GM21825 (cell line): Measurements from ENCODE around the gene SULT2A1.
"Not testable (repeated sequence)": the region's sequence is repeated elsewhere in the genome, so short reads cannot be mapped to it uniquely, and the experiment has no call there.

ENCODE experiments used
- ATAC-seq: cut with Tn5 transposase; IDR thresholded peaks from one replicate; pipeline ENCODE4 v1.9.1; 2021; ENCODE audit warnings: mild to moderate bottlenecking, moderate library complexity; ENCODE audit not compliant: unreplicated experiment

Gene SULT2A1

GRCh38 chr19:47886010-47886559 is at the start of gene SULT2A1:
SULT2A1 (minus strand) TSS chr19:47886315; CDS start chr19:47886257, 58 bp downstream.
- no peak for ATAC-seq

- not testable (repeated sequence) for ATAC-seq
Measured at GRCh38 chr19:47928581-47928980, 42.5 kb upstream of the SULT2A1 start.

- ATAC-seq = not testable (repeated sequence)
Measured at GRCh38 chr19:47920107-47920506, 34.0 kb upstream of the SULT2A1 start.

DNA sequence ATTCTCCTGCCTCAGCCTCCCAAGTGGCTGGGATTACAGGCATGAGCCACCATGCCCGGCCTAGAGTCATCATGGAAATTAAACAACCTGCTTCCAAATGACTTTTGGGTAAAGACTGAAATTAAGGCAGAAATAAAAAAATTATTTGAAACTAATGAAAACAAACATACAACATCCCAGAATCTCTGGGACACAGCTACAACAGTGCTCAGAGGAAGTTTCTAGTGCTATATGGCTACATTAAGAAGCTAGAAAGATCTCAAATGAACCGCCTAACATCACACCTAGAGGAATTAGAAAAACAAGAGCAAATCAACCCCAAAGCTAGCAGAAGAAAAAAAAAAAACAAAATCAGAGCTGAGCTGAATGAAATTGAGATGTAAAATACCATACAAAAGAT is 24.1 kb upstream of the SULT2A1 start:
- ATAC-seq = not testable (repeated sequence)

- ATAC-seq = not testable (repeated sequence)
Measured at GRCh38 chr19:47909350-47909749, 23.2 kb upstream of the SULT2A1 start.

- ATAC-seq = no peak
Measured at GRCh38 chr19:47901370-47901769, 15.3 kb upstream of the SULT2A1 start.

DNA sequence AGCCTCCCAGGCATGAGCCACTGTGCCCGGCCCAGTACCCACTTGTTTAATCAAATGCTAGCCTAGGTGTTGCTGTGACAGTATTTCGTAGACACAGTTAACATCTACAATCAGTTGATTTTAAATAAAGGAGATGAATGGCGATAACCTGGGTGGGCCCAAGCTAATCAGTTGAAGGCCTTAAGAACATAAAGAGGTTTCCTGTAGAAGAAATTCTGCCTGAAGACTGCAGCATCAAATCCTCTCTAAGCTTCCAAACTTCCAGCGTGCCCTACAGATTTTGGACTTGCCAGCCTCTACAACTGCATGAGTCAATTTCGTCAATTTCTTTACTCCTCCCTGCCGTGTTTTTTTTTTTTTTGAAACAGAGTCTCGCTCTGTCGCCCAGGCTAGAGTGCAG is 13.2 kb upstream of the SULT2A1 start:
- ATAC-seq = no peak

DNA sequence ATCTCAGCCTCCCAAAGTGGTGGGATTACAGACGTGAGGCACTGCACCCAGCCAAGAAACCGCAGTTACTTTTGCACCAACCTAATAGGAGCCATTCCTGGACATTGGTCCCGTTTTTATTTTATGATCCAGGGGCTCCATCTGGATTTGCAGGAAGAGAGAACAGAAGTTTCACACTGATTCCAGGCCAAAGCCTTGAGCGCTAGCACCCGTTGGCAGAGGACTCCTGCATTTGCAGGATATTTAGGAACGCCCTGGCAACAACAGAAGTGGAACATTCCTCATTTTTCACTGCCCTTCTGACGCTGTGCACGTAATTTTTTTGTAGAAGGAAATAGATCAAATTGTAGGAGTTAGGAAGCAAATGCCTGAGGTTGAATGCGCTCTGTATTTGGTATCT is 11.7 kb upstream of the SULT2A1 start:
- ATAC-seq = no peak

DNA sequence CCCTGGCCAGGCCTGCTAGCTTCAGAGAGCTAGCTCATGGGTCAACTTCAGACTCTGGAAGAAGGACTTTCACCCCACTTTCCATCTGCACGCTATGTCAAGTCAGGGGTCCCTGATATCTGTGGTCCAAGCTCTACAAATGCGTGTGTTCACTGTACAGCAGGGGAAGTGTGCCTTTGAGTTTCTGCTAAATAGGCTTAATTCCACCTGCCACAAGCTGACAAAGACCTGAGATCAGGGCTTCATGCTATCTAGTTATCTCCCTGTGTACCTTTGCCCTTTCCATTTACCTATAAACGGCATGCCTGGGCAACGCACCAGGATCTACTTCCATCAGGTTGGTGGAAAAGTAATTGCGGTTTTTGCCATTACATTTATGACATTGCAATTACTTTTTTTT is 10.7 kb upstream of the SULT2A1 start:
- no peak for ATAC-seq

- no peak for ATAC-seq
Measured at GRCh38 chr19:47896019-47896418, 9.9 kb upstream of the SULT2A1 start.

- no peak for ATAC-seq
Measured at GRCh38 chr19:47895165-47895782, 9.2 kb upstream of the SULT2A1 start.

- ATAC-seq = no peak
Measured at GRCh38 chr19:47891923-47892666, 6.0 kb upstream of the SULT2A1 start.

DNA sequence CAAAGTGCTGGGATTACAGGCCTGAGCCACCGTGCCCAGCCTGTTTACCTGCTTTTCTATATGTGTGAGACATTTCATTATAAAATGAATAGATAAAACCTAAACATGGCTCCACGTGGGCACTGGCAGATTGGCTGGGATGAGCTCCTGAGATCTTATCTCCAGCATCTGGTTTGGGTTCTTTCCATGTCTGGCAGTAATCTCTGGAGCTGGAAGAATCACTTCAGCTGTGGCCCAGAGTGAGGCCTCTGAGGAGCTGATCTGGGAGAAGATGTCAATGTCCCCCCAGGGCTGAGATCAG is 5.5 kb upstream of the SULT2A1 start:
- no peak for ATAC-seq

DNA sequence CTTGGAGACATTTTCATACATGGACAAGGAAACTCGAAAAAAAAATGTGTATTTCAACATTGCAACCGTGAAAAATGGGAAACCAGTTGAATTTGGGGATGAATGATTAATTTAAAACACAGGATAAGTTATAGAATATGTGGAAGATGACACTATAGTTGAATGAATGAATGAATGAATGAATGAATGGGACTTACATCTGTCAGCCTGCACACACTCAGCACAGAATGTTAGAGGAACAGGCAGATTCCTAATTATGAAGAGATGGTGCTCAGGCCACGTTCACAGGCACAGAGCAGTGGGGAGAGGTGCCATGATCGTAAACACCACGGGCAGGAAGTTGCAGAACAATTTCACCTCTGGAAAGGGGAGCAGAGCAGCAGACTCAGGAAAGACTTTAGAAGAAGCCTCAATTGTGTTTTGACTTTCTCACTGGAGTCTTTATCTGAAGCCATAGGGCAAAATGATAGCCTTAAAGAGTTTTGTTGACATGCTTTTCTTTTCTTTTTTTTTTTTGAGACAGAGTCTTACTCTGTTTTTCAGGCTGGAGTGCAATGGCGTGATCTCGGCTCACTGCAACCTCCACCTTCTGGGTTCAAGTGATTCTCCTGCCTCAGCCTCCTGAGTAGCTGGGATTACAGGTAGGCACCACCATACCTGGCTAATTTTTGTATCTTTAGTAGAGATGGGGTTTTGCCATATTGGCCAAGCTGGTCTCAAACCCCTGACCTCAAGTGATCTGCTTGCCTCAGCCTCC is 4.9 kb upstream of the SULT2A1 start:
- no peak for ATAC-seq

DNA sequence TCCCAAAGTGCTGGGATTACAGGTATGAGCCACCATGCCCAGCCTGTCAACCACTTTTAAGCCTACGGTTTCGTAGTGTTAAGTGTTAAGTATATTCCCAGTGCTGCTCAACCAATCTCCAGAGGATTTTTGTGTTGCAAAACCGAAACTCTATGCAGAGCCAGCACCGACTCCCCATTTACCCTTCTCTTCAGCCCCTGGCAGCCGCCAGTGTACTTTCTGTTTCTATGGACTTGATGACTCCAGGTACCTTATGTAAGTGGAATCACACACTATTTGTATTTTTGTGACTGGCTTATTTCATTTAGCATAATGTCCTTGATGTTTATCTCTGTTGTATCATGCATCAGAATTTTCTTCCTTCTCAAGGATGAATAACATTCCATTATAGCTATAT is 1.1 kb downstream of the SULT2A1 start:
- ATAC-seq = no peak

GRCh38 chr19:47882890-47883289 is 3.2 kb downstream of the SULT2A1 start:
- no peak for ATAC-seq

DNA sequence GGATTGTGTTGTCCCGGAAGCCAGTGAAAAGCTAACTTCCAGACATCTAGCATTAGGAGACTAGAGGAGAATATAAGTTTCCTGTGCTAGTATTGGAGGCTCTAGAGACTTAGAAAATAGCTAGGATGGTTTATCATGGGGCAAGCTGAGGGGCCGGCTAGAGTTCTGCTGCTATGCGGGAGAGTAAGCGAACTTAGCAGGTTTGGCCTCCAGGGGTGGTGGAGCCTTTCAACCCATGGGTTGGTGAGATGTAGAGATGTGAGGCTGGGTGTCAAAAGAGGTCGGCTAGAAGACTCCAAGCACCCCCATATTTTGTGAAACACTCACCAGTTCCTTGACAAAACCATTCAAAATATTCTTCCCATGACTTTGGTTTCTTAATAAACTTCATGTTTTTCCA is 4.4 kb downstream of the SULT2A1 start:
- no peak for ATAC-seq

- not testable (repeated sequence) for ATAC-seq
Measured at GRCh38 chr19:47879385-47879784, 6.7 kb downstream of the SULT2A1 start.

DNA sequence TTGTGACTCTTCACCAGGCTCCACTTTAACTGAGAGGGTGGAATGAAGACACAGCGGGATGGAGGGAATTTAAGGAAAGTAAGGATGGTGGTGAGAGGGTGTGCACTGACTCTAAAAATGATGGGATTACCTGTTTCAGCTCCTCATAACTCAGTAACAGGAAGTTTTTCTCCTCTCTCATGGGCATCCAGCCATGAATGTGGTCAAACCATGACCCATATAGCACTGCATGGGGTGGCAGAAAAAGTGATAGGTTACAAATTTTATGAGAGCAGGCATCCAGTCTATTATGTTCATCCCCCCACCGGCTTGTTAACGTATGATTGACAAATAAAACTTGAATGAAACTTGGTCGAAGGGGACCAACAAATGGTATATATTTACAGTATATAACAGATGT is 7.2 kb downstream of the SULT2A1 start:
- ATAC-seq = no peak

- no peak for ATAC-seq
Measured at GRCh38 chr19:47865166-47865565, 20.9 kb downstream of the SULT2A1 start.

GRCh38 chr19:47863514-47863936 is 22.6 kb downstream of the SULT2A1 start:
- ATAC-seq = no peak

DNA sequence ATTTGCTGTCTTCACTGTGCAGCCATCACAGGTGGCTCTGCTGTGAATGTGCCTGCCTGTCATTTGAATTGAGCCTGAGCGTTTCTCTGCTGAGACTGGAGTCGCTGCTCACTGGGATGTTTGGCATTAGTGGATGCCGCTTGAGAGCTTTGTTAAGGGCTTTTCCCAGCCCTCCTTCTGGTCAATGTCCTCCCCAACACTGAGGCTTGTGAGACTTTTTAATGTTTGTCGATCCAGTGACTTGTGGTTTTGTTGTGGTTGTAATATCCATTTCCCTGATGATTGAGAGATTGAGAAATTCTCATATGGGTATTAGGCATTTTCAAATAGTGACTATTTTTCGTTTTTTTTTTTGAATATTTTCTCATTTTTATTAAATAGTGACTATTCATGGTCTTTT is 24.5 kb downstream of the SULT2A1 start:
- no peak for ATAC-seq
